Neural progenitor cell (in vitro differentiated cells): Measurements from ENCODE around the gene SPAG6. TPM values are rescaled to one million over a fixed set of nuclear protein-coding genes. Genes with fewer than 3 reads are reported as not detected.

Experiments used
- DNase-seq: peaks from one replicate; pipeline ENCODE4 v3.0.0-alpha.2; 2016; ENCODE audit warnings: low spot score
- H2AFZ ChIP-seq: fragments of 200-600 bp; sonication (generic); replicated peaks from 2 replicates; pipeline ENCODE4 v1.6.1; 2016; ENCODE audit warnings: antibody characterized with exemption
- H3F3A ChIP-seq: fragments of 200-600 bp; sonication (generic); 2 replicates; pipeline ENCODE4 v1.6.1; 2016; ENCODE audit warnings: antibody characterized with exemption, low read depth
- H3K27ac ChIP-seq: fragments of 200-600 bp; sonication (generic); 2 replicates; pipeline ENCODE4 v1.5.1; 2016; ENCODE audit warnings: mild to moderate bottlenecking
- H3K27me3 ChIP-seq: fragments of 200-600 bp; sonication (generic); 2 replicates; pipeline ENCODE4 v1.6.1; 2016; ENCODE audit warnings: mild to moderate bottlenecking, moderate library complexity
- H3K36me3 ChIP-seq: fragments of 200-600 bp; sonication (generic); 2 replicates; pipeline ENCODE4 v1.5.1; 2016
- H3K4me1 ChIP-seq: fragments of 200-600 bp; sonication (generic); 2 replicates; pipeline ENCODE4 v1.6.1; 2016; ENCODE audit warnings: mixed run types
- H3K4me2 ChIP-seq: fragments of 200-600 bp; sonication (generic); 2 replicates; pipeline ENCODE4 v1.6.1; 2016
- H3K4me3 ChIP-seq: fragments of 200-600 bp; sonication (generic); 2 replicates; pipeline ENCODE4 v1.5.1; 2016
- H3K79me2 ChIP-seq: fragments of 200-600 bp; sonication (generic); 2 replicates; pipeline ENCODE4 v1.6.1; 2016; ENCODE audit warnings: low read depth
- H3K9ac ChIP-seq: fragments of 200-600 bp; sonication (generic); 2 replicates; pipeline ENCODE4 v1.6.1; 2016
- H3K9me3 ChIP-seq: fragments of 200-600 bp; sonication (generic); 2 replicates; pipeline ENCODE4 v1.5.1; 2016; ENCODE audit warnings: low read depth
- H4K20me1 ChIP-seq: fragments of 200-600 bp; sonication (generic); 2 replicates; pipeline ENCODE4 v1.6.1; 2016; ENCODE audit warnings: low read depth
- H3K27ac Mint-ChIP-seq: 3 replicates; pipeline ENCODE4 v1.8.0; 2021; ENCODE audit warnings: mixed read lengths
- H3K27me3 Mint-ChIP-seq: 2 replicates; pipeline ENCODE4 v1.8.0; 2022; ENCODE audit warnings: low read depth, mild to moderate bottlenecking, inconsistent platforms, moderate library complexity, mixed read lengths; ENCODE audit not compliant: insufficient read depth
- H3K36me3 Mint-ChIP-seq: 3 replicates; pipeline ENCODE4 v1.8.0; 2021; ENCODE audit warnings: mixed read lengths
- H3K4me1 Mint-ChIP-seq: 3 replicates; pipeline ENCODE4 v1.8.0; 2021; ENCODE audit warnings: mixed read lengths
- H3K4me3 Mint-ChIP-seq: 3 replicates; pipeline ENCODE4 v1.8.0; 2021; ENCODE audit warnings: mild to moderate bottlenecking, moderate library complexity, mixed read lengths
- H3K9me3 Mint-ChIP-seq: 3 replicates; pipeline ENCODE4 v1.8.0; 2020; ENCODE audit warnings: mixed read lengths
- EZH2 ChIP-seq: fragments of 200-600 bp; sonication (generic); IDR thresholded peaks from 2 replicates; pipeline ENCODE4 v1.6.1; 2017; ENCODE audit warnings: antibody characterized with exemption, mild to moderate bottlenecking, moderate library complexity
- EZH2phosphoT487 ChIP-seq: fragments of 200-600 bp; sonication (generic); IDR thresholded peaks from 2 replicates; pipeline ENCODE4 v1.6.1; 2017; ENCODE audit warnings: antibody characterized with exemption
- total RNA-seq: library from RNA; depleted of rRNA; stranded (reverse); fragments of >200 nt; gene quantifications from 2 replicates; pipeline ENCODE4 v1.2.3, GENCODE V29; 2015; ENCODE audit warnings: low replicate concordance
- TF ChIP-seq, protein P1 (sequence below): fragments of 200-600 bp; sonication (generic); IDR thresholded peaks from 2 replicates; pipeline ENCODE4 v1.5.1; 2017; ENCODE audit warnings: antibody characterized with exemption, mild to moderate bottlenecking

SPAG6 gene
- total RNA-seq, 1 donor from 2014 or later = 0.71 TPM

DNA sequence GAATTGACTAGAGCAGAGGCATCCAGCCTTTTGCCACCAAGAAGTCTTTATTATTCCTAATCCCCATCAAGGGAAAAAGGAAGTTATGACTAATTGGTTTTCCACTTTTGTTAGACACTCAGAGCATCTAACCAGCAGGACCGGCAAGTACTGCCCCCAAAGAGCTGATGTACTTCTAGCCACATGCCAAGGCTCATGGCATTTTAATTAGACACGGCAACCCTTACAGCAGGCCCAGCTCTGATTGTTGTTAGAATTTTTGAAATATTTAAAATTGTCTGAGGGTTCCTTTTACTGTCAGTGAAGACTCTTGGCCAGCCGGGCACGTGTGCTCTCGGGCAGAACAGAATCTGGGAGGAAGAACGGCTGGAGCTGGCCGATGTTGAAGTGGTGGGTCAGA is 114.8 kb downstream of the SPAG6 start:
- peaks cover 4% of the 10 kb centered on the region for H3K27me3 Mint-ChIP-seq

DNA sequence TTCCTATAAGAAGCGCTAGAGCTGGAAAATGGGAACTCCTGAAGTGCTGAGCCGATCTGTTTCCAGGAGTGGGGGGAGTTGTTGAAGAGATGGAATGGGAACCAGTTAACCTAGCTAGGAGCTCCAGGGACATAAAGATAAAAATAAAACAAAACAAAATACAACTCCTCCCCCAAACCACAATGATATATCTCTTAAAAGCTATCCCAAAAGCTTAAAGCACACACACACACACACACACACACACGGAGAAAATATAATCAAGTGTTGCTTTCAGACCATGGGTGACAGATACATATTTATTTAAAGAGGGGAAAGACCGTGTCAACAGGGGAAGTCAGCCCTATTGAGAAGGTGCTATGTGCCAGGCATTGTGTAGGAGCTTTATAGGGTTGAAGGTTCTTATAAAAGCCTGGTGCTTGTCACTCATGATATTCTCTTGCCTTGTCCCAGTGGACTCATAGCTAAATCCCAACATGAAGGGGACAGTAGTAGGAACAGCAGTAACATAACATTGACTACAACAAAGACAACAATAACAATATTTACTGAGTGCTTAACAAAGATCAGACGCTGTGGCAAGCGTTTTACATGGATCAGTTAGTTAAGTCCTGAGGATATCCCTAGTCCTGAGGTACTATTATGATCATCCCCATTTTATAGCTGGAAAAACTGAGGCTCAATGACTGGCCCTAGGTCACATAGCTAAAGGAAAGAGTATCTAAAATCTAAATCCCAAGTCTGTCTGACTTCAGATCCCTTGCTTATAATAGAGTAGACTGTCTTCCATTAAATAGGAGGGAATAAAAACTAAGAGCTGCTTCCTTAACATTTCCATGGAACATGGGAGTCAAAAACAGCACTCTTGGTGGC is 115.5 kb downstream of the SPAG6 start:
- Mint-ChIP-seq H3K27me3 (peaks cover 2% of the 10 kb centered on the region), H3K9me3 (peaks cover 2% of the 10 kb centered on the region), H3K36me3 (no peaks in the 10 kb centered on the region), H3K4me1 (peaks cover 55% of the 10 kb centered on the region), H3K27ac (no peak overlapping the region), H3K4me3 (no peak overlapping the region)
- H3K36me3 ChIP-seq = no peaks in the 10 kb centered on the region
- TF ChIP-seq EZH2 (no peak), EZH2phosphoT487 (no peak)
- TF ChIP-seq, protein P1, sequence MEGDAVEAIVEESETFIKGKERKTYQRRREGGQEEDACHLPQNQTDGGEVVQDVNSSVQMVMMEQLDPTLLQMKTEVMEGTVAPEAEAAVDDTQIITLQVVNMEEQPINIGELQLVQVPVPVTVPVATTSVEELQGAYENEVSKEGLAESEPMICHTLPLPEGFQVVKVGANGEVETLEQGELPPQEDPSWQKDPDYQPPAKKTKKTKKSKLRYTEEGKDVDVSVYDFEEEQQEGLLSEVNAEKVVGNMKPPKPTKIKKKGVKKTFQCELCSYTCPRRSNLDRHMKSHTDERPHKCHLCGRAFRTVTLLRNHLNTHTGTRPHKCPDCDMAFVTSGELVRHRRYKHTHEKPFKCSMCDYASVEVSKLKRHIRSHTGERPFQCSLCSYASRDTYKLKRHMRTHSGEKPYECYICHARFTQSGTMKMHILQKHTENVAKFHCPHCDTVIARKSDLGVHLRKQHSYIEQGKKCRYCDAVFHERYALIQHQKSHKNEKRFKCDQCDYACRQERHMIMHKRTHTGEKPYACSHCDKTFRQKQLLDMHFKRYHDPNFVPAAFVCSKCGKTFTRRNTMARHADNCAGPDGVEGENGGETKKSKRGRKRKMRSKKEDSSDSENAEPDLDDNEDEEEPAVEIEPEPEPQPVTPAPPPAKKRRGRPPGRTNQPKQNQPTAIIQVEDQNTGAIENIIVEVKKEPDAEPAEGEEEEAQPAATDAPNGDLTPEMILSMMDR = no peak
- peaks cover 3% of the 10 kb centered on the region for H3K4me1 ChIP-seq
- no peak for DNase-seq
- no peak overlapping the region for H3K27ac ChIP-seq
- H2AFZ ChIP-seq = no peak overlapping the region
- no peaks in the 10 kb centered on the region for H4K20me1 ChIP-seq
- H3K4me3 ChIP-seq = no peak overlapping the region
- no peak overlapping the region for H3K9ac ChIP-seq
- no peaks in the 10 kb centered on the region for H3F3A ChIP-seq
- no peaks in the 10 kb centered on the region for H3K79me2 ChIP-seq
- H3K27me3 ChIP-seq = no peaks in the 10 kb centered on the region
- H3K4me2 ChIP-seq = no peak overlapping the region
- no peaks in the 10 kb centered on the region for H3K9me3 ChIP-seq

More for the DNA sequence above, 114.8 kb downstream of the SPAG6 start:
- Histone ChIP-seq H3K36me3 (no peaks in the 10 kb centered on the region), H3K4me2 (no peak overlapping the region), H2AFZ (no peak overlapping the region), H3K27me3 (no peaks in the 10 kb centered on the region), H3K9ac (no peak overlapping the region), H3K4me3 (no peak overlapping the region), H3K79me2 (no peaks in the 10 kb centered on the region), H4K20me1 (no peaks in the 10 kb centered on the region), H3K9me3 (no peaks in the 10 kb centered on the region), H3K4me1 (peaks cover 7% of the 10 kb centered on the region), H3F3A (no peaks in the 10 kb centered on the region), H3K27ac (no peak overlapping the region)
- peaks cover 55% of the 10 kb centered on the region for H3K4me1 Mint-ChIP-seq
- TF ChIP-seq, protein P1 = no peak
- no peak for TF ChIP-seq EZH2
- no peak for TF ChIP-seq EZH2phosphoT487
- peaks cover 2% of the 10 kb centered on the region for H3K9me3 Mint-ChIP-seq
- no peak for DNase-seq
- no peaks in the 10 kb centered on the region for H3K36me3 Mint-ChIP-seq
- H3K4me3 Mint-ChIP-seq = no peak overlapping the region
- H3K27ac Mint-ChIP-seq = no peak overlapping the region

DNA sequence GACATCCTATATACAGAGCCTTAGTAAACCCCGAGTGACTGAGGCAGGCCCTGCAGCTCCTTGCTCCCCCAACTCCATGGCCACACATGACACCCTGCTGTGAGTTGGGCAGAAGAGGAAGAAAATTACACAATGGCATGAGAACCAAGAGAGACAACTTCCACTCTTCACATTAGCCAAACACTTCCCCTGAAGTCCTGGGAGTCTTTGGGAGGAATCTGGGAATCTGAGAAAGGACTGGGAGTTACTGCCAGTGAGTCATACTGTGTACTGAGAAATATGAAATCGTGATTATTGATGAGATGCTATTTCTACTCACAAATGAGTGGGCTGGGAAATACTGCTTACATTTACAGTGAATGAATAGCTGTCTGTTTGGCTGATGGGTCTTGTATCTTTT is 116.6 kb downstream of the SPAG6 start:
- Mint-ChIP-seq H3K9me3 (peaks cover 2% of the 10 kb centered on the region), H3K27ac (peak overlapping the region; percentile 57), H3K4me1 (peaks cover 54% of the 10 kb centered on the region), H3K36me3 (no peaks in the 10 kb centered on the region), H3K27me3 (peaks cover 2% of the 10 kb centered on the region), H3K4me3 (no peak overlapping the region)
- Histone ChIP-seq H3K27me3 (no peaks in the 10 kb centered on the region), H3K4me2 (no peak overlapping the region), H3K4me3 (no peak overlapping the region), H3K27ac (no peak overlapping the region), H2AFZ (no peak overlapping the region), H3K36me3 (no peaks in the 10 kb centered on the region), H3K9me3 (no peaks in the 10 kb centered on the region), H3K9ac (no peak overlapping the region), H3K4me1 (peaks cover 3% of the 10 kb centered on the region), H3K79me2 (no peaks in the 10 kb centered on the region), H4K20me1 (no peaks in the 10 kb centered on the region), H3F3A (no peaks in the 10 kb centered on the region)
- TF ChIP-seq EZH2 (no peak), EZH2phosphoT487 (no peak)
- TF ChIP-seq, protein P1 = no peak
- no peak for DNase-seq
